ENCODE data around the gene DYNC1I2.

DYNC1I2 gene

DNA sequence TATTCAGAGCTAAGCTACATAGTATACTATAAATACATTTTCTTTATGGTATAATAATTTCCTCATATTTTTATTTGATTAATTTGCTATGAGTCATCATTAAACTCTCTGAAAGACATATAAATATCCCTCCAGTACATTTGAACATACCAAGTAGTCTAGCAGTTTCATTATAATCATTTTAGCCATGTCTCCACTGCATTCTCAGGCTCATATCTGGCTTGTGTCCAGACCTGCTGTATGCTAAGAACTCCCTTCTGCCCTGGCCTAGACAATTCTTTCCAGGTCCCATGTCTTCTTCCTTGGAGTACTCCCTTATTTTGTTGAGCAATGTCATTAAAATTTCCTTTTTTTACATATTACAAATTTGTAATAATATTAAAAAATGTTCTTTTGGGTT lies 16.6 kb upstream of the DYNC1I2 start:
- CTCF ChIA-PET: interaction anchor here (0.7 kb wide), 2 partner anchors 15 to 240 kb away, joined by 3 to 4 read pairs; no protein-coding TSS in a partner anchor
- Histone ChIP-seq H3K36me3 (ENCODE audit: control insufficient read depth in 2 of 2, insufficient read depth in 1 of 2, low read length in 2 of 2) (no peaks in the 10 kb centered on the region), H3K4me1 (ENCODE audit: control insufficient read depth, insufficient read depth, low read length) (no peaks in the 10 kb centered on the region), H3K27ac (ENCODE audit: extremely low read depth, low read depth, low read length) (no peak overlapping the region), H3K4me3 (ENCODE audit: low read depth, low read length) (no peak overlapping the region), H3K9me3 (ENCODE audit: control insufficient read depth, insufficient read depth, low read depth, low read length) (no peaks in the 10 kb centered on the region)
- TF ChIP-seq ZNF132 (tag by site-specific recombination; IDR thresholded peaks at IDR 0.05; ENCODE audit: borderline replicate concordance): no peak
- no peak for TF ChIP-seq ZNF488 (tag by site-specific recombination; IDR thresholded peaks at IDR 0.05)
- no peak for TF ChIP-seq ZNF266 (tag by site-specific recombination; IDR thresholded peaks at IDR 0.05; ENCODE audit: low read depth)
- TF ChIP-seq, protein P1, sequence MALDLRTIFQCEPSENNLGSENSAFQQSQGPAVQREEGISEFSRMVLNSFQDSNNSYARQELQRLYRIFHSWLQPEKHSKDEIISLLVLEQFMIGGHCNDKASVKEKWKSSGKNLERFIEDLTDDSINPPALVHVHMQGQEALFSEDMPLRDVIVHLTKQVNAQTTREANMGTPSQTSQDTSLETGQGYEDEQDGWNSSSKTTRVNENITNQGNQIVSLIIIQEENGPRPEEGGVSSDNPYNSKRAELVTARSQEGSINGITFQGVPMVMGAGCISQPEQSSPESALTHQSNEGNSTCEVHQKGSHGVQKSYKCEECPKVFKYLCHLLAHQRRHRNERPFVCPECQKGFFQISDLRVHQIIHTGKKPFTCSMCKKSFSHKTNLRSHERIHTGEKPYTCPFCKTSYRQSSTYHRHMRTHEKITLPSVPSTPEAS (tag by site-specific recombination; IDR thresholded peaks at IDR 0.05): no peak
- TF ChIP-seq MEIS1 (CRISPR knock-in tag; IDR thresholded peaks at IDR 0.05; ENCODE audit: borderline replicate concordance): no peak
- no peak for TF ChIP-seq KLF1 (tag by site-specific recombination; IDR thresholded peaks at IDR 0.05)
- no peak for TF ChIP-seq ZNF76 (tag by site-specific recombination; IDR thresholded peaks at IDR 0.05; ENCODE audit: borderline replicate concordance, low read depth)
- TF ChIP-seq, protein P2, sequence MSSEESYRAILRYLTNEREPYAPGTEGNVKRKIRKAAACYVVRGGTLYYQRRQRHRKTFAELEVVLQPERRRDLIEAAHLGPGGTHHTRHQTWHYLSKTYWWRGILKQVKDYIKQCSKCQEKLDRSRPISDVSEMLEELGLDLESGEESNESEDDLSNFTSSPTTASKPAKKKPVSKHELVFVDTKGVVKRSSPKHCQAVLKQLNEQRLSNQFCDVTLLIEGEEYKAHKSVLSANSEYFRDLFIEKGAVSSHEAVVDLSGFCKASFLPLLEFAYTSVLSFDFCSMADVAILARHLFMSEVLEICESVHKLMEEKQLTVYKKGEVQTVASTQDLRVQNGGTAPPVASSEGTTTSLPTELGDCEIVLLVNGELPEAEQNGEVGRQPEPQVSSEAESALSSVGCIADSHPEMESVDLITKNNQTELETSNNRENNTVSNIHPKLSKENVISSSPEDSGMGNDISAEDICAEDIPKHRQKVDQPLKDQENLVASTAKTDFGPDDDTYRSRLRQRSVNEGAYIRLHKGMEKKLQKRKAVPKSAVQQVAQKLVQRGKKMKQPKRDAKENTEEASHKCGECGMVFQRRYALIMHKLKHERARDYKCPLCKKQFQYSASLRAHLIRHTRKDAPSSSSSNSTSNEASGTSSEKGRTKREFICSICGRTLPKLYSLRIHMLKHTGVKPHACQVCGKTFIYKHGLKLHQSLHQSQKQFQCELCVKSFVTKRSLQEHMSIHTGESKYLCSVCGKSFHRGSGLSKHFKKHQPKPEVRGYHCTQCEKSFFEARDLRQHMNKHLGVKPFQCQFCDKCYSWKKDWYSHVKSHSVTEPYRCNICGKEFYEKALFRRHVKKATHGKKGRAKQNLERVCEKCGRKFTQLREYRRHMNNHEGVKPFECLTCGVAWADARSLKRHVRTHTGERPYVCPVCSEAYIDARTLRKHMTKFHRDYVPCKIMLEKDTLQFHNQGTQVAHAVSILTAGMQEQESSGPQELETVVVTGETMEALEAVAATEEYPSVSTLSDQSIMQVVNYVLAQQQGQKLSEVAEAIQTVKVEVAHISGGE (tag by site-specific recombination; conservative IDR thresholded peaks at IDR 0.05; ENCODE audit: low read depth): no peak
- TF ChIP-seq ZNF768 (tag by site-specific recombination; IDR thresholded peaks at IDR 0.05): no peak
- TF ChIP-seq IKZF3 (tag by site-specific recombination; IDR thresholded peaks at IDR 0.05): no peak
- no peak for TF ChIP-seq ZIC2 (tag by site-specific recombination; IDR thresholded peaks at IDR 0.05)
- no peak for TF ChIP-seq ZNF747 (tag by site-specific recombination; IDR thresholded peaks at IDR 0.05)
- TF ChIP-seq ZNF292 (tag by site-specific recombination; IDR thresholded peaks at IDR 0.05; ENCODE audit: borderline replicate concordance, low read depth): no peak
- no peak for TF ChIP-seq ZNF211 (tag by site-specific recombination; IDR thresholded peaks at IDR 0.05; ENCODE audit: low read depth)
- TF ChIP-seq ZNF37A (tag by site-specific recombination; IDR thresholded peaks at IDR 0.05): no peak
- POLR2A ChIA-PET: no interaction called here

- Histone ChIP-seq H3K4me1 (ENCODE audit: control insufficient read depth, insufficient read depth, low read length) (no peaks in the 10 kb centered on the region), H3K36me3 (ENCODE audit: control insufficient read depth in 2 of 2, insufficient read depth in 1 of 2, low read length in 2 of 2) (no peaks in the 10 kb centered on the region), H3K9me3 (ENCODE audit: control insufficient read depth, insufficient read depth, low read depth, low read length) (no peaks in the 10 kb centered on the region), H3K27ac (ENCODE audit: extremely low read depth, low read depth, low read length) (no peak overlapping the region), H3K4me3 (ENCODE audit: low read depth, low read length) (no peak overlapping the region)
- TF ChIP-seq ZNF37A (tag by site-specific recombination; IDR thresholded peaks at IDR 0.05): no peak
- 0 out of 2 replicates have a peak, but pooled peaks have one; percentile 16 for TF ChIP-seq ZNF366 (tag by site-specific recombination; conservative IDR thresholded peaks at IDR 0.05)
- no peak for TF ChIP-seq ZNF600 (tag by site-specific recombination; IDR thresholded peaks at IDR 0.05)
- TF ChIP-seq ZNF214 (tag by site-specific recombination; IDR thresholded peaks at IDR 0.05; ENCODE audit: borderline replicate concordance): no peak
- ChIA-PET CTCF (no interaction called here), POLR2A (no interaction called here)
Measured at GRCh38 chr2:171671867-171672266, 15.4 kb upstream of the DYNC1I2 start.

Measured in HEK293 (cell line).